Renal cortex interstitium (tissue), 11 donors: ENCODE measurements around the gene EFCAB6. TPM values are rescaled to one million over a fixed set of nuclear protein-coding genes. Genes with fewer than 3 reads are reported as not detected.

ENCODE experiments used
- DNase-seq, 11 donors: peaks; one replicate each; pipeline ENCODE4 v3.0.0-alpha.2; 2013; ENCODE audit warnings: low read depth in 9 of 11, low spot score in 4 of 11; ENCODE audit errors: extremely low read depth in 1 of 11
- polyA plus RNA-seq, 3 donors: library from polyadenylated mRNA; unstranded; fragments of 120-200 nt; gene quantifications; one replicate each; pipeline ENCODE4 v1.2.1, GENCODE V29; 2013; ENCODE audit not compliant: insufficient read length in 3 of 3

Gene EFCAB6
- polyA plus RNA-seq, 3 donors: 4.5 to 5.7 (median 5.3) TPM

- no peak for DNase-seq
These were observed 35.9 kb downstream of the EFCAB6 start for GRCh38 chr22:43776081-43776670.

DNA sequence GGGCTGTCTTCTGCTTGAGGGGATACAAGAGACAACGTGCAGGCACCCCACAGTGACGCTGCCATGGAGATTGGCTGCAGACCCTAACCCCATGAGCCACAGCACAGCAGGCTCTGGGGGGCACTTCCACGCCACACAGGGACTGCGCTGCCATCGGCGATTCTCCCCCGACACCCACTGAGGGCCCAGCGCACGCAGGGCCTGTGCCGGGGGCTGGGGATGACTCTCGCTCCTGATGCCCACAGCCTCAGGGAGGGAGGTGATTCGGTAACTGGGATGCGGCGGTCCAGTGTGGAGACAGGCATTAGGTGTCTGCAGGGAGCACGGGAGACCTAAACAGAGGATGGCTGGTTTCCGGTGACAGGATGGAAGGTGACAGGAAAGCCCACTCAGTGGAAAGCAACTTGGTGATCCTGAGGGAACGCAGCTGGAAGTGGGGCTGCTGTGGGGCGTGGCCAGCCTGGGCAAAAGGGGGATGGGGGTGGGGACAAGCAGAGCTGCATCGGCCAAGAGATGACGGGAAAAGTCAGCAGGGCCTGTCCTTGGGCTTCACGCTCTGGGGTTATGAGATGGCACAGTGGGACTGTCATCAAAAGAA lies 37.7 kb downstream of the EFCAB6 start:
- DNase-seq: no peak

DNA sequence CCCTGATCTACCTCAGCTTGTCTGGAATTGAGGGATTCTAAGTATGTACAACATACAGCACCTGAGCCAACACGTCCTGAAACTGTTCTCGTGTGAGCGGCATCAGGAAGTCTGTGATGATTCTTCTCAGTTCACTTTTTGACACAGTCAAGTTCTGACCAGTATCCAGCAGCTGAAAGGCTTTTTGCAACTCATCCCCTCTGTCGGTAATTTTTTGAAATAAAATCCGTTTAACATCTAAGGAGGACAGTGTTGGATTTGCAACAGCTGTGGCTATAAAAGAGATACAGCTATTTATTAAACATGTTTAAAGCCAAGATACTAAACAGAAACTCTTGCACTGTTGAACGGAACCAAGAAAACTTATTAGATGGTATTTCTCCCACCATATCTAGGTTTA lies 39.3 kb downstream of the EFCAB6 start:
- DNase-seq: peak in 3 of 11 donors; percentile 9 to 37 (median 23)

- no peak for DNase-seq
These were observed 56.7 kb downstream of the EFCAB6 start for GRCh38 chr22:43755452-43755851.

DNA sequence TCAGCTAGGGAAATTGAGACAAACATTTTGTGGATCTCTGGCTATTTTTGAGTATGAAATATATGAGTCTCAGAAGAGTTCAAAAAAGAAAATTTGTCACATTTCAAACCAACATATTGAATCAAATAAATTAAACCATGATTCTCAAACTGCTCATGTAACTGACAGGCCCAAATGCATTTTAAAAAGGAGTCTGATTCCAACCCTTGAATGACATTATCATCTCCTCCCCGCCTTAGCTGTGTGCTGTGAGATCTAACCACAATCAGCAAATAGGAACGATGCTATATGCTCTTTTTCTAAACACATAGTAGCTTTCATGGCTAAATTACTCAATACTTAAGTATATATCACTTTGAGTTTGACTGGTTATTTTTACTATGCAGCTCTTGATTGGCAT lies 57.1 kb downstream of the EFCAB6 start:
- DNase-seq: no peak

GRCh38 chr22:43754176-43754575 lies 57.9 kb downstream of the EFCAB6 start:
- DNase-seq: no peak

GRCh38 chr22:43753688-43754087 lies 58.4 kb downstream of the EFCAB6 start:
- DNase-seq: no peak

GRCh38 chr22:43750751-43751150 lies 61.4 kb downstream of the EFCAB6 start:
- DNase-seq: no peak

- no peak for DNase-seq
These were observed 62.6 kb downstream of the EFCAB6 start for GRCh38 chr22:43749473-43749872.

DNA sequence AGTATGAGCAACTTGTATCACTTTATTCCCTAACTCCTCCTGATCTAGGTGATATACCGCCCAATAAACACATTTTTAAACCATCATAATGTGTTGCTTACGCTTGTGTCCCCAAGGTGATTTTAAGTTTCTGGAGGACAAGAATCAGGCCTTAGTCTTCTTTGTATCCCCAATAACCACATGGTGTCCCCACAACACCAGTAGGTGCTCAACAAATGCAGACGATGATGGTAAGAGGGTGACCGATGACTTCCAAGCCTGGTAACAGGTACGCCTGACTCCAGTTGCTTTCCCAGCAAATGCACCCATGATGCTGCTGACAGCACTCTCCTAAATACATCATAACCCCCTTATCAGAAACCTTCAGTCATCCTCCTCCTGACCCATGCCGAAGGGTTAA lies 64.2 kb downstream of the EFCAB6 start:
- DNase-seq: no peak

DNA sequence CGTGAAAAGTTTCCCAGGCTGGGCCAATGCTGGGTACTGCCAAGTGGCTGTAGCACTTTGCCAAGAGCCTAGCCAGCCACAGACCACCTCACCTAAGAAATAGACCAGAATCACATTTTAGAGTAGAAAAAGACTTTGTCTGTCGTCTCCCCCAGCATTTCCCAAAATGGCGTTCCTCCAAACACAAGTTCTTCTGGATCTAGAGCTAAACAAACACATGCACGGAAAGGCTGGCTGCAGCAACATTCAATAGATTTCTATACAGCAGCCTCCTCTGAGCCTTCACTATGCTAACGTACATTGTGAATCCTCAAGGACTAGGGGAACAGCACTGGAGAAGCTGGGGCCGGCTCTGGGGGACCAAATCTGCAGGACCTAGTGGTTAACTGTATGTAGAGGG lies 65.0 kb downstream of the EFCAB6 start:
- no peak for DNase-seq

DNA sequence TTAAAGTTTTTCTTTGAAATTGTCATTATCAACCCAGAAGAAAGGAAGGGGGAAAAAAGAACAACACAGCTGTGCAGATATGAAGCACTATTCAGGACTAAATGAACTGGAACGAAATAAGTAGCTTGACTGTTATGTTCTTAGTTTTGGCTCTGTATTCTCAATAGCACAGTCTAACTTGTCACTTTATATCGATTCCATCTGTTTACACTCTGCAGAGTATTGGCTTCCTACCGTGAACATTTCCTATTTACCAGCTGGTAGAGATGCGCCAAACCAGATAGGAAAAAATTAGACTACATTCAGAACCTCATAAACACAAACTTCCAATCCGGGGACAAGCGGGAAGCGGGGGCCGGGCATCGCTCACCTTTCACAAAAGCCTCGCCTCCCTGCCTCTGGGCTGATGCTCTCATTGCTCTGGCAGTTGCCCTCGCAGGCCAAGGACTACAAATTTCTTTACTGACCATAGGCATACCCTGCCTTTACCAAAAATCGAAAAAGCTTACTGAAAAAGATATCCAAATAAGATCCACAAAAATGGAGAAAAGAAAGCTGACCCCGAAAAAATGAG lies 66.2 kb downstream of the EFCAB6 start:
- DNase-seq: no peak

GRCh38 chr22:43745411-43745770 lies 66.7 kb downstream of the EFCAB6 start:
- DNase-seq: no peak

DNA sequence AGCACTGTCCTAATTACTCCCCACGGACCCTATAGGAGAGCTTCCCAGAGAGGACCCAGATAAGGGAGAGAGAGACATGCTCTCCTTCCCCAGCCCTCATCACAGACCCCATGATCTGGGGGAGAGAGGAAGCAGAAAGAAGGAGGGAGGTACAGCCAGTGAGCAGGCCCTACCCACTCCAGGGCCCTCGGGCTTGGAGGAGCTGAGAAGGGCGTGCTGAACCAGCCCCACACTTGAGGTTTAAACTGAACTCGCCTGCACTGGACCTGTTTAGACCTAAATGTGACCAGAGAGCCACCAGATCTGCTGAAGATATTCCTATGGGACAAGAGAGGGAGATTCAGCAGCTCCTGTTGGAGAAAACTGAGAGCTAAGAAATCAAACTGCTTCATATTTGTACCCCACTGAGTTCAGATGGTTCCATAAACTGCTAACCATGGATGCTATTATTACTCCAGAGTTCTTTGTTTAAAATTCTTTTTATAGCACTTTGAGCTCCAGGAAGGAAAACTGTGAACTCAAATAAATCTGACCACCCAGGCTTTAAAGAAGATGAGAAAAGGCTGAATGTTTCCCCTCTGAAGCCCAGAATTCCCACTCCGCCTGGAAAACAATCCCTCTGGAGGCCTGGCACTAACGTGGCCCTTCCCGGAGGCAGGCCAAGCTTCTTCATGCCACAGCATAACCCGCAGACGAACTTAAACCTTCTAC lies 67.2 kb downstream of the EFCAB6 start:
- peak in 1 of 11 donors; percentile 24 for DNase-seq

DNA sequence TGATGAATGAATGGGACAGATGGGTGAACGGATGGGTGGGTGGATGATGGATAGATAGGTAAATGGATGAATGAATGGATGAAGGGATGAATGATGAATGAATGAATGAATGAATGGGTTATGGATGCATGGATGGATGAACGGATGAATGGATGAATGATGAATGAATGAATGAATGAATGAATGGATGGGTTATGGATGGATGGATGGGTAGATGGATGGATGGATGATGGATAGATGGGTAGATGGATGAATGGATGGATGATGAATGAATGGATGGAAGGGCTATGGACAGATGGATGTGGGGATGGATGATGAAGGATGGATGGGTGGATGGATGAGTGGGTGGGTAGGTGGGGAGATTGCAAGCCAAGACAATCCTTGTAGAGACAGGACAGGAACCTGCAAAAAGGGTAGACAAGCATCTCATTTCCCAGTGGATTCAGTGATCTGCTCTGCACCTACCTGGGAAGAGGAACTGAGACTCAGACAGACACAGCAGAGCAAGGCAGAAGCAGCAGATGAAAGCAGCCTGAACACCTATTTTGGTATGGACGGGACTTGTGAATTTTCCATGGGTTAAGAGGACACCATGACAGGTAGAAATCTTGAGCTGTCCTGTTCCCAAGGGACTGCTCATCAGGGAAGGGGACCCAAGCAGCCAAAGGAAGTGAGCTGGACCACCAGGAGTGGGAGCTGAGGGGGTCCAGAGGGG lies 68.0 kb downstream of the EFCAB6 start:
- DNase-seq: no peak

DNA sequence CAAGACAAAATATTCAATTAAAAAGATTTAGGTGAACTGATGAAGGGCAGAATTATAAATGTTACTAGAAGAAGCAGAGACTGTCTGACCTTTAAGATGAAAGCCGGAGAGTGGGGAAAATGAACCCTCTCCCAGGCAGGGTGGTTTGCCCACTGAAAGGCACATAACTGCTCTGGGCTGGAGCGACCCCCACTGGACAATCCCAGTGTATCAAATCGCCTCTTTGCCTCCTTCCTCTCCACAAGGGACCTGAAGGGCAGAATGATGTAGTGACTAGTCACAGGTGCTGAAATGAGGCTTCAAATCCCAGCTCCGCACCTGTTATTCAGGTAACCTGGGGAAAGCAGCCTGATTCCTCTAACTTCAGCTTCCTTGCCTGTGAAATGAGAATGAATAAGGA lies 69.0 kb downstream of the EFCAB6 start:
- DNase-seq: no peak

GRCh38 chr22:43742154-43742950 lies 69.8 kb downstream of the EFCAB6 start:
- DNase-seq: no peak

DNA sequence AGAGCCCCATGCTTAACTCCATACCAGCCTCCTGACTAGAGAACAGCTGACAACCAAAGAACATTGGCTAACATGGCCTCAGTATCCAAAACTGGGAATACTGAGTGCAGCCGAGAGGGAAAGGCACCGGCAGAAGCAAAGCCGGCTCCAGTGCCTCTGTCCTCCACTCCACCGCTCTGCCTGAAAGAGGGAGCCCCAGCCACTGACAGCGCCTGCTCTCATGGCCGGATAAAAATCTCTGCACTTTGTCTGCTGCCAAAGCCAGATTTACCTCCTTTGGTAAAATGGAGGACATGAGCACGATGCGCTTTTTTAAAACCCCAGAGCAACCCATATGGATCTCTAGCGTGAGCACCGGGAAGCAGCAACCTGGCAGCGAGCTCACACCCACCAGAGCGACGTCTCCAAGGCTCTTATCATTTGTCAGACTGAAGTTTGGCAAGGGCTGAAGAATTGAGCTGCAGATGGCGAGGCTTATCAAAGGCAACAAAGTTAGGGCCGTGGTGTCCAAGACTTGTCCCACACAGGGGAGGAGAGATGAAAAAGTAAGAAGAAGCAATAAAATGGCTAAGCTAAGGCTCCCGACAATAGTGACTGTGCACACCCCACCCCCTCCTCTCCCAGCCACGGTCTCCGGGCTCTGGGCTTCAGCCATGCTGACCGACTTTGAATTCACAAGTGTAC lies 71.4 kb downstream of the EFCAB6 start:
- DNase-seq: no peak
